Suprapubic skin (tissue), 4 donors: ENCODE measurements around the gene ZNF536.

Source experiments
- POLR2A ChIP-seq, 2 donors: fragments of 450-650 bp; IDR thresholded peaks; one replicate each; pipeline ENCODE4 v1.6.1; 2017; ENCODE audit warnings: antibody characterized with exemption in 2 of 2, mild to moderate bottlenecking in 2 of 2, moderate library complexity in 2 of 2
- POLR2AphosphoS5 ChIP-seq, 3 donors: sonication (generic); formaldehyde crosslinking; IDR thresholded peaks; one replicate each; pipeline ENCODE4 v1.6.1; 2017; ENCODE audit warnings: antibody characterized with exemption in 3 of 3
- TF ChIP-seq, protein P1 (sequence below), 2 donors: fragments of 200-600 bp in 1 of 2; fragments of 450-650 bp in 1 of 2; sonication (generic) in 1 of 2; IDR thresholded peaks; one replicate each; pipeline ENCODE4 v1.5.1; 2016 to 2019; ENCODE audit warnings: antibody characterized with exemption in 2 of 2, mild to moderate bottlenecking in 1 of 2, moderate library complexity in 1 of 2

DNA sequence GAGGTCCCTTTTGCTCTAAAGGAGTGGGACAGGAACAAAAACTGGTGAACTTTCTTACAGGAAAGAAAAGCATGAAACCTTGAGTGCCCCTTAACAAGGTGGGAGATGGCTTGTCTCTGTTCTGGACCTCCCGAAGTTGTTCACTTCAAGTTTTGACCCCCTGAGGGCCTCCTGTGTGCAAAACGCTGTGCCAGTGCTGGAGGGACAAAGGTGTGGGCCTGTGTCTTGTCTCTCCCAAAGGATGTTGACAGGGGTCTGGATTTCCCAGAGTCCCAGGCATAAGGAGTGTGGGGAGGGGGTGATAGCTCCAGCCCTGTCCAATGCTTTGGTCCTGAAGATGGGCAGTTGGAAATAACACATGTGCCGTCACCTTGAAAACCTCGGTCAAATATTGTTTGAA is 6.5 kb downstream of the ZNF536 start:
- TF ChIP-seq, protein P1, sequence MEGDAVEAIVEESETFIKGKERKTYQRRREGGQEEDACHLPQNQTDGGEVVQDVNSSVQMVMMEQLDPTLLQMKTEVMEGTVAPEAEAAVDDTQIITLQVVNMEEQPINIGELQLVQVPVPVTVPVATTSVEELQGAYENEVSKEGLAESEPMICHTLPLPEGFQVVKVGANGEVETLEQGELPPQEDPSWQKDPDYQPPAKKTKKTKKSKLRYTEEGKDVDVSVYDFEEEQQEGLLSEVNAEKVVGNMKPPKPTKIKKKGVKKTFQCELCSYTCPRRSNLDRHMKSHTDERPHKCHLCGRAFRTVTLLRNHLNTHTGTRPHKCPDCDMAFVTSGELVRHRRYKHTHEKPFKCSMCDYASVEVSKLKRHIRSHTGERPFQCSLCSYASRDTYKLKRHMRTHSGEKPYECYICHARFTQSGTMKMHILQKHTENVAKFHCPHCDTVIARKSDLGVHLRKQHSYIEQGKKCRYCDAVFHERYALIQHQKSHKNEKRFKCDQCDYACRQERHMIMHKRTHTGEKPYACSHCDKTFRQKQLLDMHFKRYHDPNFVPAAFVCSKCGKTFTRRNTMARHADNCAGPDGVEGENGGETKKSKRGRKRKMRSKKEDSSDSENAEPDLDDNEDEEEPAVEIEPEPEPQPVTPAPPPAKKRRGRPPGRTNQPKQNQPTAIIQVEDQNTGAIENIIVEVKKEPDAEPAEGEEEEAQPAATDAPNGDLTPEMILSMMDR (IDR thresholded peaks at IDR 0.05): no peak
- TF ChIP-seq POLR2AphosphoS5 (IDR thresholded peaks at IDR 0.05): no peak
- TF ChIP-seq POLR2A (IDR thresholded peaks at IDR 0.05): no peak
